T-cell (primary cell): ENCODE results near the gene MBD1. TPM values are rescaled to one million over a fixed set of nuclear protein-coding genes. Genes with fewer than 3 reads are reported as not detected.

Source experiments
- ATAC-seq, 4 experiments: fragments of 200-7000 bp in 3 of 4; fragments of 150-1000 bp in 1 of 4; cut with Tn5 transposase; replicated peaks in 1 of 4; 1 replicate in 3 of 4; 2 replicates in 1 of 4; pipeline ENCODE4 v1.10.0; 2021; ENCODE audit warnings: moderate library complexity in 3 of 4, mild to moderate bottlenecking in 2 of 4, moderate number of reproducible peaks in 1 of 4
- CTCF ChIA-PET, 2 donors: fragments of 300-600 bp; sonication (Branson Sonifier 250); formaldehyde crosslinking; loops; one replicate each; lab custom pipeline; 2022; ENCODE audit warnings: antibody characterized with exemption in 2 of 2; lab: Charles Lee
- POLR2A ChIA-PET, 2 donors: fragments of 300-600 bp; sonication (Branson Sonifier 250); formaldehyde crosslinking; loops; one replicate each; lab custom pipeline; 2022; ENCODE audit warnings: antibody characterized with exemption in 2 of 2; lab: Charles Lee
- DNase-seq, 35 experiments: peaks; one replicate each; pipeline versions ENCODE4 v3.0.0 to v3.0.0-alpha.2; 2013 to 2023
- H3K27ac ChIP-seq: one replicate; pipeline ENCODE4 v1.5.1; 2013; ENCODE audit warnings: low read length
- H3K27me3 ChIP-seq, 2 experiments: replicated peaks in 1 of 2; 1 replicate in 1 of 2; 2 replicates in 1 of 2; pipeline versions ENCODE4 v1.6.1 to v1.7.0; 2013; ENCODE audit warnings: low read length in 1 of 2, mixed read lengths in 1 of 2; ENCODE audit not compliant: control insufficient read depth in 2 of 2, insufficient read depth in 2 of 2; ENCODE audit errors: extremely low read depth in 1 of 2
- H3K36me3 ChIP-seq, 2 donors: 1 replicate in 1 of 2; 2 replicates in 1 of 2; pipeline versions ENCODE4 v1.6.1 to v1.7.0; 2013; ENCODE audit warnings: low read length in 1 of 2; ENCODE audit not compliant: control insufficient read depth in 2 of 2, insufficient read depth in 1 of 2; ENCODE audit errors: extremely low read depth in 1 of 2
- H3K4me1 ChIP-seq, 2 experiments: 1 replicate in 1 of 2; 2 replicates in 1 of 2; pipeline versions ENCODE4 v1.6.1 to v1.7.0; 2013; ENCODE audit warnings: low read length in 2 of 2, mixed read lengths in 1 of 2; ENCODE audit not compliant: insufficient read depth in 2 of 2, control insufficient read depth in 1 of 2; ENCODE audit errors: extremely low read depth in 1 of 2
- H3K4me3 ChIP-seq, 2 donors: 1 replicate in 1 of 2; 2 replicates in 1 of 2; pipeline versions ENCODE4 v1.5.1 to v1.7.0; 2013; ENCODE audit warnings: mild to moderate bottlenecking in 2 of 2, low read length in 1 of 2, moderate library complexity in 1 of 2; ENCODE audit not compliant: control insufficient read depth in 1 of 2; ENCODE audit errors: extremely low read depth in 1 of 2
- H3K9me3 ChIP-seq: 2 replicates; pipeline ENCODE4 v1.7.0; 2013
- H3K27ac Mint-ChIP-seq, 2 donors: one replicate each; pipeline ENCODE4 v1.8.0; 2020 to 2021; ENCODE audit warnings: mild to moderate bottlenecking in 2 of 2, mixed read lengths in 2 of 2
- H3K27me3 Mint-ChIP-seq, 2 donors: one replicate each; pipeline ENCODE4 v1.8.0; 2021 to 2022; ENCODE audit warnings: mixed read lengths in 2 of 2
- H3K36me3 Mint-ChIP-seq: one replicate; pipeline ENCODE4 v1.8.0; 2021; ENCODE audit warnings: mixed read lengths
- H3K4me1 Mint-ChIP-seq, 3 donors: one replicate each; pipeline ENCODE4 v1.8.0; 2020 to 2022; ENCODE audit warnings: mixed read lengths in 3 of 3, mild to moderate bottlenecking in 1 of 3
- H3K4me3 Mint-ChIP-seq, 3 donors: one replicate each; pipeline ENCODE4 v1.8.0; 2020 to 2022; ENCODE audit warnings: mild to moderate bottlenecking in 3 of 3, mixed read lengths in 3 of 3, moderate library complexity in 3 of 3
- H3K9me3 Mint-ChIP-seq, 3 donors: one replicate each; pipeline ENCODE4 v1.8.0; 2020 to 2022; ENCODE audit warnings: mixed read lengths in 3 of 3
- WGBS: methylation state at CpG from one replicate; pipeline ENCODE4 v1.1.5; 2013; ENCODE audit warnings: missing lambda C conversion rate; ENCODE audit not compliant: insufficient coverage; 5-methylcytosine and 5-hydroxymethylcytosine counted together
- total RNA-seq, 35 experiments: library from RNA in 6 of 35; stranded (reverse) in 6 of 35; fragments of 120-200 nt in 1 of 35; gene quantifications; one replicate each; pipeline versions ENCODE4 v1.2.1 to v1.2.4 and lab custom pipeline; 2013 to 2026

Gene MBD1
- total RNA-seq, 5 donors from 2014 or later (not counting 1 experiment from before 2014, with no cell fraction given) = 98.2 to 151 (median 136) TPM

DNA sequence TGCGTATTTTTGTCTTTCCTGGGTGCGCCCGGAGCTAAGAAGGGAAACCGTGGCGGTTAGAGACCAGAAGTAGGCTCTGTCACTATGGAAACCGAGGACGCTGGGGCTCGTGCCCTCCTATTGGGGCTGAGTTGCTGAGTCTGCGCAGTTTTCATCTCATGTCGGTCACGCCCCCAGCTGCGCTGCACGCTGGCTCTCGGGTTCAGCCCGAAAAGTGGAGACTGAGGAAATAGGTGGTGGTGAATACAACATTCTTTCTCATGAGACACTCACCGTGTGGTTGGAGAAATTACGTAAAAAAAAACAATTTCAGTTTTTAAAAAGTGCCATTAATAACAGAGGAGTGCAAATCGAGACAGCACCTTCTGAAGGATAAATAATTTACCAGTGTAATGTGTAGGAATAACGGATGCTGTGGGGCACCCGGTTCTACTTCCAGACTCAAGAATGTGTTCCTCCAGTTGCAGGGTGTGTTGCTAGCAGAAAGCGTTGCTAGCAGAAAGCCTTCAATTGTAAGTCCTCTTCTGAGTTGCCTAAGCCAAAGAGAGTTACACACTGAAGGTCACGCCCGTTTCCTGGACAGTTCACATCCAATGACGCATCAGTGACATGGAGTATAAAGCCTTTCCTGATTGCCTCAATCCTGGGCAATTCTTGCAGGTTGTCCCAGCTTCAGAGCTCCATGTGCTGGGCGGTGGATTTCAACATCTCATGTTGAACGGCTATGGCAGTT, 26.6 kb upstream of the MBD1 start:
- Mint-ChIP-seq H3K9me3 (peaks cover 3 to 5% (median 4%) of the 10 kb centered on the region in 3 donors), H3K4me1 (peaks cover 14 to 21% (median 15%) of the 10 kb centered on the region in 3 donors), H3K27ac (peak overlapping the region; percentile 72 to 83), H3K27me3 (peaks cover 17 to 21% of the 10 kb centered on the region in 2 donors), H3K36me3 (no peaks in the 10 kb centered on the region), H3K4me3 (peak overlapping the region; percentile 83 to 87 (median 85))
- WGBS = 2% methylated on average over 16 of the region's 26 CpGs
- Histone ChIP-seq H3K27me3 (peaks cover 2 to 10% of the 10 kb centered on the region in 2 experiments), H3K27ac (peak overlapping the region; percentile 18), H3K4me3 (peak overlapping the region; percentile 47 to 49), H3K4me1 (peaks cover 7 to 14% of the 10 kb centered on the region in 2 experiments), H3K9me3 (peaks cover 3% of the 10 kb centered on the region), H3K36me3 (no peaks in the 10 kb centered on the region)
- ATAC-seq (peak; percentile 99 to 100 (median 100)), DNase-seq (peak; percentile 75 to 96 (median 89))
- ChIA-PET POLR2A (interaction anchor here in 1 of 2 donors (1.0 kb wide), 1 partner anchor 27 kb away, joined by 3 read pairs; the partner anchor contains the start of gene MBD1), CTCF (interaction anchor here in 1 of 2 donors (1.2 to 1.7 kb wide), 2 partner anchors 40 to 49 kb away, joined by 3 to 6 read pairs; no protein-coding TSS in a partner anchor)

DNA sequence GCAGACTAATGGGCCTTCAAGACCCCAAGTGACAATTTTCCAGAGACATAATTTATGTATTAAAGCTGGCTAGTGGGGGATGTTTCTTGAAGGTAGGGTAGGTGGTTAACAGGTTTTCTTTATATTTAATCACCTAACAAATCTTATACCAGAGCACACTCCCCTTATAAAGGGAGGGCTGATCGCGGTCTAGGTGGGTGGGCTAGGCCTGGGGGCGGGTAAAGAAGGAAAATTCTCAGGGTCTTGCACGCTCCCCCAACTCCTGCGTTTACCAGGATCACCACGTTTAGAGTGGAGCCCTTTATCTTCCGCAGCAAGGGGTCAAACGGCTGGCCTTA, 26.0 kb upstream of the MBD1 start:
- H3K9me3 Mint-ChIP-seq = peaks cover 3 to 5% (median 4%) of the 10 kb centered on the region in 3 donors
- ATAC-seq = peak; percentile 4 to 36 (median 13)
- POLR2A ChIA-PET = interaction anchor here in 1 of 2 donors (1.0 kb wide), 1 partner anchor 26 kb away, joined by 3 read pairs; the partner anchor contains the start of gene MBD1

DNA sequence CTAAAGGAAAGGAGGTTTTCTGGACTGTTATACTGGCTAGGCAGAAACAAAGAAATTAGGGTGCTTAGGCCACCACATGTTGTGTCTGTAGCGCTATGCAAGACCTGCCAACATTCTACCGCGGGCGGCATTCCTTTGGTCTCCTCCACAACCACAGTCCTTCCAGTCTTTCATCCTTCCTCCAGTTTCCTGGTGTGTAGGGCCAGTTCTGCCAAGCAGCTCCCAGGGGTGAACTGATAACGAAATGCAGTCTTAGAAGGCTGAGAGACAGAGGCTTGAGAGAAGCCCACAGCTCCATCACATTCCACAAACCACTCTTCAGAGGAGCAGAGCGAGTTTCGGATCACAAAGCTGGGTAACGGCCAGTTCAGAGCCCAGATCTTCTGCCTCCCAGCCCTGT, 25.6 kb upstream of the MBD1 start:
- H3K4me1 Mint-ChIP-seq = peaks cover 14 to 19% (median 15%) of the 10 kb centered on the region in 3 donors
- H3K27me3 Mint-ChIP-seq = peaks cover 25 to 28% of the 10 kb centered on the region in 2 donors
- no peak for DNase-seq
- peak overlapping the region; percentile 69 to 83 for H3K27ac Mint-ChIP-seq
- Histone ChIP-seq H3K27ac (peak overlapping the region; percentile 18), H3K36me3 (no peaks in the 10 kb centered on the region), H3K4me3 (peak overlapping the region in 1 of 2 donors; percentile 47), H3K9me3 (peaks cover 3% of the 10 kb centered on the region), H3K4me1 (peaks cover 7 to 14% of the 10 kb centered on the region in 2 experiments), H3K27me3 (peaks cover 4 to 15% of the 10 kb centered on the region in 2 experiments)
- no peak for ATAC-seq
- H3K4me3 Mint-ChIP-seq = peak overlapping the region; percentile 83 to 87 (median 85)
- ChIA-PET POLR2A (interaction anchor here in 1 of 2 donors (1.0 kb wide), 1 partner anchor 26 kb away, joined by 3 read pairs; the partner anchor contains the start of gene MBD1), CTCF (interaction anchor here in 1 of 2 donors (1.2 to 1.7 kb wide), 2 partner anchors 39 to 50 kb away, joined by 3 to 6 read pairs; no protein-coding TSS in a partner anchor)
- peaks cover 3 to 5% (median 4%) of the 10 kb centered on the region in 3 donors for H3K9me3 Mint-ChIP-seq
- 94% methylated on average over 3 of the region's 8 CpGs for WGBS
- H3K36me3 Mint-ChIP-seq = no peaks in the 10 kb centered on the region

More for the DNA sequence above, 26.0 kb upstream of the MBD1 start:
- Histone ChIP-seq H3K9me3 (peaks cover 3% of the 10 kb centered on the region), H3K4me1 (peaks cover 7 to 14% of the 10 kb centered on the region in 2 experiments), H3K27me3 (peaks cover 4 to 15% of the 10 kb centered on the region in 2 experiments), H3K27ac (peak overlapping the region; percentile 18), H3K4me3 (peak overlapping the region; percentile 47 to 49), H3K36me3 (no peaks in the 10 kb centered on the region)
- no peaks in the 10 kb centered on the region for H3K36me3 Mint-ChIP-seq
- peaks cover 23 to 26% of the 10 kb centered on the region in 2 donors for H3K27me3 Mint-ChIP-seq
- no peak for DNase-seq
- peaks cover 14 to 19% (median 15%) of the 10 kb centered on the region in 3 donors for H3K4me1 Mint-ChIP-seq
- 0% methylated on average over 5 of the region's 8 CpGs for WGBS
- peak overlapping the region; percentile 83 to 87 (median 85) for H3K4me3 Mint-ChIP-seq
- CTCF ChIA-PET = interaction anchor here in 1 of 2 donors (1.2 to 1.7 kb wide), 2 partner anchors 40 to 50 kb away, joined by 3 to 6 read pairs; no protein-coding TSS in a partner anchor
- peak overlapping the region; percentile 72 to 83 for H3K27ac Mint-ChIP-seq

DNA sequence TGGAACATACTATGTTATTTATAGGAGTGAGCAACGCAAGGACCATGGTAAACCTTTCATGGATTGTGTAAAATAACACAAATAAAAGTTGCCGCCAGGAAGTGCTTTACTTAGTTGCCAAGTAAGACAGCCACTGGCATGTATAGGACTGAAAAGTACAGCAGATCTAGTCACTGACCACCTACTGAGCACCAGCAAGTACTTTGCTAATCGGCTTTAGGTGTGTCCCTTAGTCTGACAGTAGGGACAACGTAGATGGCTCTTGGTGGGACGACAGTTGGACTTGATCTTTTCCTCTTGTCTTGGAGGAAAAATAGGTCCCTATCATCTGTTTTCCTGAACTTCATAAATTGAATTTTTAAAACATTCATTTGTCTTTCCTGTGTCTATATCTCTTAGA, 19.8 kb upstream of the MBD1 start:
- CTCF ChIA-PET = no interaction called here
- peaks cover 5 to 14% of the 10 kb centered on the region in 2 experiments for H3K4me1 ChIP-seq
- DNase-seq (no peak), ATAC-seq (no peak)
- H3K36me3 ChIP-seq = no peaks in the 10 kb centered on the region
- H3K9me3 Mint-ChIP-seq = peaks cover 3 to 5% (median 4%) of the 10 kb centered on the region in 3 donors
- no CpG with 5 or more reads among the region's 5 CpGs for WGBS
- no peak overlapping the region for H3K27ac Mint-ChIP-seq
- H3K4me3 Mint-ChIP-seq = no peak overlapping the region
- POLR2A ChIA-PET = no interaction called here
- peaks cover 9 to 12% (median 10%) of the 10 kb centered on the region in 3 donors for H3K4me1 Mint-ChIP-seq
- H3K36me3 Mint-ChIP-seq = no peaks in the 10 kb centered on the region
- no peak overlapping the region for H3K27ac ChIP-seq
- peaks cover 31 to 45% of the 10 kb centered on the region in 2 donors for H3K27me3 Mint-ChIP-seq
- no peak overlapping the region for H3K4me3 ChIP-seq
- peaks cover 6 to 27% of the 10 kb centered on the region in 2 experiments for H3K27me3 ChIP-seq
- peaks cover 3% of the 10 kb centered on the region for H3K9me3 ChIP-seq

DNA sequence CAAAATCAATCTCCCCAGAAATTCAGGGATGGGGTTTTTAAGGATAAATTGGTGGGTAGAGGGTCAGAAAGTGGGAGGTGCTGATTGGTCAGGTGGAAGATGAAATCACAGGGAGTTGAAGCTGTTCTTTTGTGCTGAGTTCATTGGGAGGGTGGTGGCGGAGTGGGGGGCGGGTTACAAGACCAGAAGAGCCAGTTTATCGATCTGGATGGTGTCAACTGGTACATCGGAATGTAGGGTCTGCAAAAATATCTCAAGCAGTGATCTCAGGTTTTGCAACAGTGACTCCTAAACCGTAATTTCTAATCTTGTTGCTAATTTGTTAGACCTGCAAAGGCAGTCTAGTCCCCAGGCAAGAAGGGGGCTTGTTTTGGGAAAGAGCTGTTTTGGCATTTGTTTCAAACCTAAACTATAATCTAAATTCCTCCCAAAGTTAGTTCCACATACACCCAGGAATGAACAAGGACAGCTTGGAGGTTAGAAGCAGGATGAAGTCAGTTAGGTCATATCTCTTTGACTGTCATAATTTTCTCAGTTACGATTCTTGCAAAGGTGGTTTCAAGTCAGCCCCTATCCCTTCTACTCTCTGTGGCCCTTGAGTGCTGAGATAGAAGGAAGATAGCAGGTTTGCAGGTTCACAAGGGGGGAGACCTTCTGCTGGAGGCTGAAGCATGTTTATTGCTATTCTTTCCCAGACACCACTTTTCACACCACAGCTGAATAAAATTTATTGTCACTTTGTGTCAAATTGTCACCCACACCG, 18.5 kb upstream of the MBD1 start:
- Histone ChIP-seq H3K4me1 (peaks cover 5 to 14% of the 10 kb centered on the region in 2 experiments), H3K36me3 (no peaks in the 10 kb centered on the region), H3K27me3 (peaks cover 6 to 27% of the 10 kb centered on the region in 2 experiments), H3K27ac (no peak overlapping the region), H3K4me3 (no peak overlapping the region), H3K9me3 (no peaks in the 10 kb centered on the region)
- ATAC-seq (no peak), DNase-seq (no peak)
- ChIA-PET POLR2A (no interaction called here), CTCF (no interaction called here)
- peaks cover 26 to 43% of the 10 kb centered on the region in 2 donors for H3K27me3 Mint-ChIP-seq
- H3K4me3 Mint-ChIP-seq = peak overlapping the region in 1 of 3 donors; percentile 23
- no peaks in the 10 kb centered on the region for H3K36me3 Mint-ChIP-seq
- 91% methylated on average over 4 of the region's 7 CpGs for WGBS
- H3K27ac Mint-ChIP-seq = no peak overlapping the region
- H3K4me1 Mint-ChIP-seq = peaks cover 9 to 12% (median 10%) of the 10 kb centered on the region in 3 donors
- H3K9me3 Mint-ChIP-seq = no peaks in the 10 kb centered on the region
